ENCODE results near the gene CILP.

DNA sequence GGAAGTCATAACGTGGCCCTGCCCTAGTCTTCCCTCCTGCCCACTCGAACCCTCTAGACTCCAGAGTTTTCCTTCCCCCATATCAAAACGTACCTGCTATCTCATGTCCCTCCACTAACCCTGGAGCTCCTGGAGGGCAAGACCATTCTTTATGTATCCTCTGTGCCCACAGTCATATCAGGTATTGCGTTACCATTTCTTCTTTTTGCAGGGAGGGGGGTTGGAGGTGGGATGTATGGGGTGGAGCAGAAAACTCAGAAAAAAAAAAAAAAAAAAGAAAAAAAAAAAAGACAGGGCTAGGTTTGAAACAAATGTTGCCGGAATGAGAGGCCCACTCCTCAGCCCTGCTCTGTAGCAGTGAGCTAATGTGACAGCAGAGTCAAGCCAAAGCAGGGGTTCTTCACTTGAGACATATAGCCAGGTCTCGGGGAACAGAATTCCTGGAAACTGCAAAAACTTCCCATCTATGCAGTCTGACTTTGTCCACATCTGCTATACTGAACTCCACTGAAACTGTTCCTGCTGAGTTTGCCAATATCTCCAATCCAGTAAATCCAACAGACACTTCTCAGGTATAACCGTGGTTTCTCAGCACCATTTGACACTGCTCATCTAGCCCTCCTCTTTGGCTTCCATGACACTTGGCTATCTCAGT lies 44.3 kb upstream of the CILP start:
- TF ChIP-seq POLR2A (IDR thresholded peaks at IDR 0.05; ENCODE audit: low read depth, low read length), result no peak
- no peak for TF ChIP-seq SPI1 (IDR thresholded peaks at IDR 0.05; ENCODE audit: low read depth, low read length)
- TF ChIP-seq POLR2AphosphoS5 (IDR thresholded peaks at IDR 0.05; ENCODE audit: low read depth, low read length), result no peak
- no peak for TF ChIP-seq POU2F2 (IDR thresholded peaks at IDR 0.05; ENCODE audit: low read depth, low read length)
- no peak for TF ChIP-seq TAF1 (IDR thresholded peaks at IDR 0.05; ENCODE audit: low read depth, low read length)
